Sigmoid colon (tissue), 7 donors: Measurements from ENCODE around the gene RBCK1. TPM values are rescaled to one million over a fixed set of nuclear protein-coding genes. Genes with fewer than 3 reads are reported as not detected.

Experiments used
- DNase-seq: peaks from one replicate; pipeline ENCODE4 v3.0.0-alpha.2; 2019
- H3K27ac ChIP-seq, 4 donors: fragments of 200-600 bp; sonication (generic); one replicate each; pipeline ENCODE4 v1.5.1; 2016 to 2019; ENCODE audit warnings: mild to moderate bottlenecking in 1 of 4
- H3K27me3 ChIP-seq, 3 donors: fragments of 200-600 bp; sonication (generic); one replicate each; pipeline ENCODE4 v1.5.1; 2019; ENCODE audit warnings: mild to moderate bottlenecking in 1 of 3
- H3K36me3 ChIP-seq, 4 donors: fragments of 200-600 bp; sonication (generic); one replicate each; pipeline ENCODE4 v1.5.1; 2016 to 2019
- H3K4me1 ChIP-seq, 4 donors: fragments of 200-600 bp; sonication (generic); one replicate each; pipeline ENCODE4 v1.5.1; 2017 to 2019
- H3K4me3 ChIP-seq, 4 donors: fragments of 200-600 bp; sonication (generic); one replicate each; pipeline ENCODE4 v1.5.1; 2017 to 2019; ENCODE audit warnings: mild to moderate bottlenecking in 2 of 4, moderate library complexity in 1 of 4
- H3K9me3 ChIP-seq, 4 donors: fragments of 200-600 bp in 3 of 4; sonication (generic) in 3 of 4; one replicate each; pipeline versions ENCODE4 v1.5.1 to v1.6.1; 2013 to 2019
- CTCF ChIP-seq, 4 experiments: fragments of 450-650 bp in 3 of 4; fragments of 200-600 bp in 1 of 4; IDR thresholded peaks; one replicate each; pipeline ENCODE4 v1.5.1; 2016 to 2019; ENCODE audit warnings: antibody characterized with exemption in 4 of 4, mild to moderate bottlenecking in 3 of 4, moderate library complexity in 2 of 4
- EP300 ChIP-seq, 4 donors: sonication (generic); formaldehyde crosslinking; IDR thresholded peaks; one replicate each; pipeline ENCODE4 v1.6.1; 2017; ENCODE audit warnings: antibody characterized with exemption in 4 of 4
- POLR2A ChIP-seq, 2 donors: fragments of 450-650 bp; IDR thresholded peaks; one replicate each; pipeline ENCODE4 v1.6.1; 2016; ENCODE audit warnings: antibody characterized with exemption in 2 of 2, mild to moderate bottlenecking in 2 of 2, moderate library complexity in 2 of 2
- POLR2AphosphoS5 ChIP-seq, 4 donors: sonication (generic); formaldehyde crosslinking; IDR thresholded peaks; one replicate each; pipeline ENCODE4 v1.6.1; 2017; ENCODE audit warnings: antibody characterized with exemption in 4 of 4
- WGBS, 2 donors: extraction: QIAGEN DNeasy Blood & Tissue Kit; methylation state at CpG; one replicate each; pipeline ENCODE4 v1.1.7; 2013; 5-methylcytosine and 5-hydroxymethylcytosine counted together
- intact Hi-C: fragments of 100-400 bp; cut with DNase I; formaldehyde crosslinking; loops from one replicate; pipeline ENCODE4 v1.15.1; 2023
- polyA plus RNA-seq, 3 donors: library from polyadenylated mRNA; stranded (reverse); fragments of 200-250 nt; gene quantifications; one replicate each; pipeline ENCODE4 v1.2.3, GENCODE V29; 2013
- total RNA-seq, 4 donors: library from RNA; depleted of rRNA; stranded (reverse); fragments of >200 nt; gene quantifications; one replicate each; pipeline ENCODE4 v1.1.0, GENCODE V29; 2016
- donor health status: healthy with polysubstance abuse.
- donor health status: Bipolar disorder and iron deficiency.
- donor health status: healthy.

RBCK1 gene
- total and polyA plus RNA-seq, 7 donors: 60.7 to 197 (median 77.5) TPM

GRCh38 chr20:432208-432607 lies 24.1 kb downstream of the RBCK1 start:
- intact Hi-C loops: no loop called here
- Histone ChIP-seq H3K4me3 (no peak overlapping the region), H3K4me1 (no peaks in the 10 kb centered on the region), H3K27ac (no peak overlapping the region), H3K9me3 (no peaks in the 10 kb centered on the region), H3K27me3 (no peaks in the 10 kb centered on the region), H3K36me3 (peaks cover 28 to 90% (median 51%) of the 10 kb centered on the region in 4 donors)
- TF ChIP-seq POLR2AphosphoS5 (IDR thresholded peaks at IDR 0.05) (no peak), POLR2A (IDR thresholded peaks at IDR 0.05) (no peak), CTCF (IDR thresholded peaks at IDR 0.05) (no peak), EP300 (IDR thresholded peaks at IDR 0.05) (no peak)
- DNase-seq: no peak
- 89 to 92% methylated on average over 13 of the region's 13 CpGs for WGBS, 2 donors

- H3K36me3 ChIP-seq: peaks cover 25 to 90% (median 51%) of the 10 kb centered on the region in 4 donors
- no peaks in the 10 kb centered on the region for H3K4me1 ChIP-seq
- WGBS, 2 donors: 91% methylated on average over 11 of the region's 11 CpGs
- intact Hi-C loops: no loop called here
- H3K9me3 ChIP-seq: no peaks in the 10 kb centered on the region
- H3K4me3 ChIP-seq: no peak overlapping the region
- DNase-seq: no peak
- TF ChIP-seq POLR2A (IDR thresholded peaks at IDR 0.05) (no peak), CTCF (IDR thresholded peaks at IDR 0.05) (no peak), POLR2AphosphoS5 (IDR thresholded peaks at IDR 0.05) (no peak), EP300 (IDR thresholded peaks at IDR 0.05) (no peak)
- H3K27me3 ChIP-seq: no peaks in the 10 kb centered on the region
- H3K27ac ChIP-seq: no peak overlapping the region
Observed at GRCh38 chr20:432677-433299, 24.7 kb downstream of the RBCK1 start.

- no peak for TF ChIP-seq POLR2A (IDR thresholded peaks at IDR 0.05)
- TF ChIP-seq POLR2AphosphoS5 (IDR thresholded peaks at IDR 0.05): no peak
- TF ChIP-seq EP300 (IDR thresholded peaks at IDR 0.05): no peak
- TF ChIP-seq CTCF (IDR thresholded peaks at IDR 0.05): no peak
- H3K4me3 ChIP-seq: no peak overlapping the region
- intact Hi-C loops: no loop called here
- no peaks in the 10 kb centered on the region for H3K27me3 ChIP-seq
- 63 to 79% methylated on average over 12 of the region's 12 CpGs for WGBS, 2 donors
- H3K36me3 ChIP-seq: peaks cover 22 to 90% (median 54%) of the 10 kb centered on the region in 4 donors
- H3K27ac ChIP-seq: no peak overlapping the region
- H3K4me1 ChIP-seq: no peaks in the 10 kb centered on the region
- DNase-seq: no peak
- no peaks in the 10 kb centered on the region for H3K9me3 ChIP-seq
Observed at GRCh38 chr20:433300-433975, 25.3 kb downstream of the RBCK1 start.

GRCh38 chr20:434221-434620 lies 26.1 kb downstream of the RBCK1 start:
- intact Hi-C loops: no loop called here
- DNase-seq: no peak
- Histone ChIP-seq H3K4me3 (no peak overlapping the region), H3K4me1 (no peaks in the 10 kb centered on the region), H3K27ac (no peak overlapping the region), H3K36me3 (peaks cover 25 to 90% (median 57%) of the 10 kb centered on the region in 4 donors), H3K9me3 (no peaks in the 10 kb centered on the region), H3K27me3 (no peaks in the 10 kb centered on the region)
- TF ChIP-seq EP300 (IDR thresholded peaks at IDR 0.05) (no peak), POLR2A (IDR thresholded peaks at IDR 0.05) (no peak), CTCF (IDR thresholded peaks at IDR 0.05) (no peak), POLR2AphosphoS5 (IDR thresholded peaks at IDR 0.05) (no peak)
- WGBS, 2 donors: 66 to 77% methylated on average over 11 of the region's 11 CpGs
